ENCODE data around the gene ACSF3.

Gene ACSF3

GRCh38 chr16:89074803-89075688 is 18.6 kb upstream of the ACSF3 start:
- H3K27me3 ChIP-seq: peaks cover 49% of the 10 kb centered on the region
- no peaks in the 10 kb centered on the region for H3K36me3 ChIP-seq
- H3K4me1 ChIP-seq: peaks cover 7% of the 10 kb centered on the region
- no peak for TF ChIP-seq CTCF (IDR thresholded peaks at IDR 0.05; ENCODE audit: low read depth, low read length)
- DNase-seq: no peak
- no peak overlapping the region for H3K4me3 ChIP-seq (ENCODE audit: low read depth, low read length)
- peaks cover 11% of the 10 kb centered on the region for H3K9me3 ChIP-seq

GRCh38 chr16:89076159-89076558 is 17.5 kb upstream of the ACSF3 start:
- Histone ChIP-seq H3K4me1 (peaks cover 7% of the 10 kb centered on the region), H3K4me3 (ENCODE audit: low read depth, low read length) (no peak overlapping the region), H3K36me3 (no peaks in the 10 kb centered on the region), H3K9me3 (peaks cover 11% of the 10 kb centered on the region), H3K27me3 (peaks cover 51% of the 10 kb centered on the region)
- TF ChIP-seq CTCF (IDR thresholded peaks at IDR 0.05; ENCODE audit: low read depth, low read length): no peak
- no peak for DNase-seq

- H3K27me3 ChIP-seq: peaks cover 41% of the 10 kb centered on the region
- H3K9me3 ChIP-seq: peaks cover 11% of the 10 kb centered on the region
Observed at GRCh38 chr16:89077076-89077475, 16.6 kb upstream of the ACSF3 start.

GRCh38 chr16:89078172-89078571 is 15.5 kb upstream of the ACSF3 start:
- Histone ChIP-seq H3K4me1 (no peaks in the 10 kb centered on the region), H3K27me3 (peaks cover 33% of the 10 kb centered on the region), H3K9me3 (peaks cover 11% of the 10 kb centered on the region), H3K36me3 (no peaks in the 10 kb centered on the region), H3K4me3 (ENCODE audit: low read depth, low read length) (no peak overlapping the region)
- DNase-seq: no peak
- TF ChIP-seq CTCF (IDR thresholded peaks at IDR 0.05; ENCODE audit: low read depth, low read length): no peak

More at GRCh38 chr16:89077076-89077475, 16.6 kb upstream of the ACSF3 start:
- no peak for TF ChIP-seq CTCF (IDR thresholded peaks at IDR 0.05; ENCODE audit: low read depth, low read length)
- no peak overlapping the region for H3K4me3 ChIP-seq (ENCODE audit: low read depth, low read length)
- H3K36me3 ChIP-seq: no peaks in the 10 kb centered on the region
- H3K4me1 ChIP-seq: peaks cover 5% of the 10 kb centered on the region
- no peak for DNase-seq

- H3K9me3 ChIP-seq: peaks cover 7% of the 10 kb centered on the region; the same call in 1 of the 2 replicates
- H3K4me1 ChIP-seq: no peaks in the 10 kb centered on the region
- DNase-seq: no peak
- TF ChIP-seq CTCF (IDR thresholded peaks at IDR 0.05; ENCODE audit: low read depth, low read length): no peak
- peaks cover 27% of the 10 kb centered on the region for H3K27me3 ChIP-seq
- H3K4me3 ChIP-seq (ENCODE audit: low read depth, low read length): no peak overlapping the region
- no peaks in the 10 kb centered on the region for H3K36me3 ChIP-seq
Observed at GRCh38 chr16:89079434-89079980, 14.1 kb upstream of the ACSF3 start.

Measured in BE2C (cell line).